ENCODE measurements around the gene PRR20E.
"Not testable (repeated sequence)": the region's sequence is repeated elsewhere in the genome, so short reads cannot be mapped to it uniquely, and the experiment has no call there.

Gene PRR20E

GRCh38 chr13:57166897-57167296 lies at the start of gene PRR20E:
Gene PRR20E, plus strand, starts transcription at chr13:57167197. Its CDS starts 387 bp downstream, at chr13:57167584.
- DNase-seq (ENCODE audit: low read depth) = not testable (repeated sequence)

- no peak for DNase-seq (ENCODE audit: low read depth)
Observed at GRCh38 chr13:57123681-57124080, 43.3 kb upstream of the PRR20E start.

- no peak for DNase-seq (ENCODE audit: low read depth)
Observed at GRCh38 chr13:57128909-57129308, 38.1 kb upstream of the PRR20E start.

GRCh38 chr13:57136093-57136492 lies 30.9 kb upstream of the PRR20E start:
- DNase-seq (ENCODE audit: low read depth) = no peak

GRCh38 chr13:57137585-57137984 lies 29.4 kb upstream of the PRR20E start:
- no peak for DNase-seq (ENCODE audit: low read depth)

GRCh38 chr13:57138988-57139387 lies 28.0 kb upstream of the PRR20E start:
- no peak for DNase-seq (ENCODE audit: low read depth)

GRCh38 chr13:57139781-57140180 lies 27.2 kb upstream of the PRR20E start:
- not testable (repeated sequence) for DNase-seq (ENCODE audit: low read depth)

- DNase-seq (ENCODE audit: low read depth) = not testable (repeated sequence)
Observed at GRCh38 chr13:57140235-57140968, 26.6 kb upstream of the PRR20E start, which contains the start of gene PRR20A. Gene PRR20A, plus strand, starts transcription at chr13:57140918. Its CDS starts 387 bp downstream, at chr13:57141305.

- not testable (repeated sequence) for DNase-seq (ENCODE audit: low read depth)
Observed at GRCh38 chr13:57147188-57147587, 19.8 kb upstream of the PRR20E start, which contains the start of gene PRR20B. Gene PRR20B, plus strand, starts transcription at chr13:57147488. Its CDS starts 387 bp downstream, at chr13:57147875.

GRCh38 chr13:57148106-57148505 lies 18.9 kb upstream of the PRR20E start:
- DNase-seq (ENCODE audit: low read depth) = not testable (repeated sequence)

- not testable (repeated sequence) for DNase-seq (ENCODE audit: low read depth)
Observed at GRCh38 chr13:57153761-57154160, 13.2 kb upstream of the PRR20E start, which contains the start of gene PRR20C. Gene PRR20C, plus strand, starts transcription at chr13:57154061. Its CDS starts 387 bp downstream, at chr13:57154448.

GRCh38 chr13:57160332-57160731 lies 6.7 kb upstream of the PRR20E start, which contains the start of gene PRR20D:
Gene PRR20D, plus strand, starts transcription at chr13:57160632. Its CDS starts 387 bp downstream, at chr13:57161019.
- not testable (repeated sequence) for DNase-seq (ENCODE audit: low read depth)

- no peak for DNase-seq (ENCODE audit: low read depth)
Observed at GRCh38 chr13:57191667-57192066, 24.7 kb downstream of the PRR20E start.

- no peak for DNase-seq (ENCODE audit: low read depth)
Observed at GRCh38 chr13:57212989-57213388, 46.0 kb downstream of the PRR20E start.
